CD4-positive, alpha-beta T cell treated with Interferon gamma for 1 hour (primary cell): ENCODE data around the gene SLC2A13.
"Not testable (repeated sequence)": the region's sequence is repeated elsewhere in the genome, so short reads cannot be mapped to it uniquely, and the experiment has no call there.

Source experiments
- DNase-seq: peaks from one replicate; pipeline ENCODE4 v3.0.0-alpha.2; 2020

SLC2A13 gene

DNA sequence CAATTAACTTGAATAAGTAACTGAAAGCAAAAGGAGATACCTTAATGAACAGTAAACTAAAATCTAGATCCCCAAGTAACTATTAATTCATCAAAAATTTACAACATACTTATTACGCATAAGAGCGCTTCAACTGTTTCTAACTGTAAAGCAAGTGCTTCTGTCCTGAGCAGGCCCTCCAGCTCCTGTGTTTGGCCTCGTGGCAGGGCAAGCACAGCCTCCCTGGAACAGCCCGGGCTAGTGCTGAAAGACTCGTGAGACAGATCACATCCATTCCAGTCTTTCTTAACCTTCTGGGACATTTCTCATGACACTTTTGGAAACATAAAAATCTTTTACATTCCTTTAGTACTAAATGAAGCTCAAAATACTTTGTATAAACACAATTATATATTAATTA, 307.5 kb downstream of the SLC2A13 start:
- DNase-seq: no peak

GRCh38 chr12:39795481-39795880, 310.4 kb downstream of the SLC2A13 start:
- DNase-seq: no peak

DNA sequence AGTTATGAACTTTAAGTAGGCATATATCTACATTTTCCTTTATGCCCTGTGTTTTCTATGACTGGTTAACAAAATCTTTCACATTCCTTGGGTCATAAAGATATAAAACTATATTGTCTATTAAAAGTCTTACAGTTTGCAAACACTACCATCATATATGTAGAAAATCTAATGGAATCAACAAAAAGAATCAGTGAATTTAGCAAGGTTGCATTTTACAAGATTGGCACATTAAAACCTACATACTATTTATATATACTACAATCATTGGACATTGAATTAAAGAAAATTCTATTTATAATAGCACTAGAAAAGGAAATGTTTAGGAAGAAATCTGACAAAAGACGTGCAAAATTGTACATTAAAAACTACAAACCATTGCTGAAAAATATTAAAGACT, 312.9 kb downstream of the SLC2A13 start:
- no peak for DNase-seq

DNA sequence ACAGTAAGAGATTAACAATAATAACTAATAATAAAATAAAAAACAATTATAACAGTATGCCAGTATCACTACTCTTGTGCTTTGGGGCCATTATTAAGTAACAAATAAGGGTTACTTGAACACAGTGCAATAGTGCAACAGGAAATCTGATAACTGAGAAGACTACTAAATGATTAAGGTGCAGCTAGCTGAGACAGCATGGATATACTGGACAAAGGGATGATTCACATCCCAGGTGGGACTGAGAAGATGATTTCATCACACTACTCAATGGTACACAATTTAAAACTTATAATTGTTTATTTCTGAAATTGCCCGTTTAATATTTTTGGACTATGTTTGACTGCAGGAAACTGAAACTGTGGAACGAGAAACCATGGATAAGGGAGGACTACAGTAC, 317.6 kb downstream of the SLC2A13 start:
- DNase-seq: no peak

GRCh38 chr12:39785814-39786213, 320.1 kb downstream of the SLC2A13 start:
- not testable (repeated sequence) for DNase-seq

DNA sequence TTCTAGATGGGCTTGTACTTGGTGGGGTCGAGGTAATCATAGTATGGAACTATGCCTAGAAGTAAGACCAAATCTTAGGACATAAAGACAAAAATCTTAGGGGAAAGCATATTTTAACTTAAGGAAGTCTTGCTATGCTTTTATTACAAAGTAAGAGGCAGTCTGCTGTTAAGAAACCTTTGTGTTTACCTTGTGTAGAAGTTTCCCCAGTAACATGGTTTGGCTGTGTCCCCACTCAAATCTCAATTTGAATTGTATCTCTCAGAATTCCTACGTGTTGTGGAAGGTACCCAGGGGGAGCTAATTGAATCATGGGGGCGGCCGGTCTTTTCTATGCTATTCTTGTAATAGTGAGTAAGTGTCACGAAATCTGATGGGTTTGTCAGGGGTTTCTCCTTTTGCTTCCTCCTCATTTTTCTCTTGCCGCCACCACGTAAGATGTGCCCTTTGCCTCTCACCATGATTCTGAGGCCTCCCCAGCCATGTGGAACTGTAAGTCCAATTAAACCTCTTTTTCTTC, 323.8 kb downstream of the SLC2A13 start:
- no peak for DNase-seq

DNA sequence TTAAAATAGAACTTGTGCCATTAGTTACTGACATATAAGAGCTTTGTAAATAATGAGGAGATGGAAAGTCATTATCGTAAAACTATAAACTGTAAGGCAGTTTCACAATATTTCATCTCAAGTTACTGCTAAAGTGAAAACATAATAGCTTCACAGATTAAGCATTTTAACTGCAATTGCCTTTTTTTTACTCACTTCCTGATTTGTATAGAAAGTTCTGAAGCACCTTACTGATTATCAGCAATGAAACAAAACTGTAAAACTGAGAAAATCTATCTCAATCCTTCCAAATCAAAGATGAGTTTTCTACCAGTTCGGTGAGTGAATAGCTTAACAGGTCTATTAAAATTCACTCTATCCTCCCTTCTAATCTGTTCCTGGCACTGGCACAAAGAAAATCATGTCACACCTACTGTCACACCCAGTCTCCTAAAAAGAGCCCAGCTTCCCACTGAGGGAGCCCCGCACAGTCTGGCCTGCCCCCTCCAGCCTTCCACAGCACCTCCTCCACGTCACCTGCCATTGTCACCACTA, 324.9 kb downstream of the SLC2A13 start:
- no peak for DNase-seq

- no peak for DNase-seq
Measured at GRCh38 chr12:39780411-39780912, 325.4 kb downstream of the SLC2A13 start.

DNA sequence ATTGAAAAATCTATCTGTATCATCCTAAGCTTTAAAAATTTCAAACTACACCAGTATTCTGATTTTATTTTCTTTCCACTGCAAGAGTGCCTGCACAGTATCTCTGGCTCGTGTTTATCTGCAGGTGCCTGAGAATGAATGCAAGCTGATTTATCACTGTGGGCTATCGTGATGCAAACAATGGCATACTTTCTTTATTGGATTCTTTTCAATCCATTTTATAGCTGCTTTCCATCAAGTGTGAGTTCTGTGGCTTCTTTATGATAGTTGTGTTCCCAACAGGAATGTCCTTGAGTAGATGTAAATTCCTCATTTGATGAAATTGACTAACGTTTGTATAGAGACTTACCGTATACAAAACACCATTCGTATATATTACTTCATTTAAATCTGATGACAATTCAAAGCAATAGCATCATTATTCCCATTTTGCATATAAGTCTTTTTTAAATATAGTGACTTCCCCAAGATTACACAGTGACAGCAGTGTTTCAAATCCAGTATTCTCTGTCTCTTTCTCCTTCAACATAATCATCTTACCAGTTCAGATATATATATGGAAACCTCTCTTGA, 326.0 kb downstream of the SLC2A13 start:
- no peak for DNase-seq

DNA sequence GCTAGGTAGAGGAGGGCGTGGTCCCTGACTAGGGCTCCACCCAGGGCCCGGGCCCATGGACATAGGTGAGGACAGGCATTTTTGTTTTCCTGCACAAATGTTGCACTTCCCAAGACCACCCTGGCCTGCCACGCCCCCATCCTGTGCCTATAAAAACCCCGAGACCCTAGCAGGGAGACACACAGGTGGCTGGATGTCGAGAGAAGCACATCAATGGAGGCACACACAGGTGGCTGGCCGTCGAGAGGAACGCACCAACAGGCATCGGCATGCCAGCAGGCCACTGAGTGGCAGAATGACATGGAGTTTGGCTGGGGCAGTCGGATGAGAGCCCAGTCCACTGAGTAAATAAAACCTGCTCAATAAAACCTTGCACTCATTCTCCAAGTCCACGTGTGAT, 328.4 kb downstream of the SLC2A13 start:
- DNase-seq: no peak

GRCh38 chr12:39773266-39773665, 332.6 kb downstream of the SLC2A13 start:
- no peak for DNase-seq

- DNase-seq: no peak
Measured at GRCh38 chr12:39772821-39773259, 333.0 kb downstream of the SLC2A13 start.

- DNase-seq: no peak
Measured at GRCh38 chr12:39771456-39771855, 334.4 kb downstream of the SLC2A13 start.

GRCh38 chr12:39764944-39765560, 340.8 kb downstream of the SLC2A13 start:
- no peak for DNase-seq

DNA sequence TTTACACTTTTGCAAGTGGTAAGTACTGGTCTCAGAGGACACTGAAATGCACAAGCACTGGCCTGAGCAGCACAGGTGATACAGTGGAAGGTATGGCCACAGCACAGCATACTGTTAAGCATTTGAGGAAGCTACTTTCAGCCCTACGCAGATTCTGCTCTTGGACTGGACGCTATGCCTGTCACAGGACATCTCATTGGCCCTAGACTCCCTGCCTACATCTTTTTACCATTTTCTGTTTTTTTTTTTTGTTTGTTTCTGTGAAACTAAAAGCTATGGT, 342.1 kb downstream of the SLC2A13 start:
- DNase-seq: no peak

- DNase-seq: no peak
Measured at GRCh38 chr12:39763071-39763889, 342.6 kb downstream of the SLC2A13 start.

- DNase-seq: no peak
Measured at GRCh38 chr12:39755478-39755877, 350.4 kb downstream of the SLC2A13 start.

DNA sequence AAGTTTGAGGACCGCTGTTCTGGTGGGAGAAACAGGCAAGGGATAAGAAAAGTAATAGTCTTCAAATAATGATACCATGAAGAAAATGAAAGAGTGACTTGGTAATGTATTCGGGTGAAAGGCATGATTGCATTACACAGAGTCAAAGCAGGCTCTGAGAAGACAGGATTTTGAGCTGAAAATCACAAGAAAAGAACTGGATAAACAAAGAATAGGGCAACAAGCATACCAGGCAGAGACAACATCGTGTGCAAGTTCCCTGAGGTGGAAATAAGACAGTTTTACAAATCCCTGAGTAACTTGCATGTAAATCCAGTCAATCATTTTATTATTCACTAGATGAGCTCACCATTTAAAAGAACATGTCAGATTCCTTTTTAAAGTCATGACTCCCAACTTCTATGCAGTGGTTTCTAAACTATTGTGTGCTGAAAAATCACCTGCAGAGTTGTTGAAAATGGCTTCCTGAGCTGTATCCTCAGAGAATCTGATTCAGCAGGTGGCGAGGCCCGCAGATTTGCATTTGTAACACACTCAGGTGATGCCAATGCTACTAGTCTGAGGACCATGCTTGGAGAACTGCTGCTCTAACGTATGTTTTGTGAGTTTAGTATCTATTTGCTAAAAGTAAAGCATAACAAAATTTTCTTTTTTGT, 353.3 kb downstream of the SLC2A13 start:
- DNase-seq: no peak

DNA sequence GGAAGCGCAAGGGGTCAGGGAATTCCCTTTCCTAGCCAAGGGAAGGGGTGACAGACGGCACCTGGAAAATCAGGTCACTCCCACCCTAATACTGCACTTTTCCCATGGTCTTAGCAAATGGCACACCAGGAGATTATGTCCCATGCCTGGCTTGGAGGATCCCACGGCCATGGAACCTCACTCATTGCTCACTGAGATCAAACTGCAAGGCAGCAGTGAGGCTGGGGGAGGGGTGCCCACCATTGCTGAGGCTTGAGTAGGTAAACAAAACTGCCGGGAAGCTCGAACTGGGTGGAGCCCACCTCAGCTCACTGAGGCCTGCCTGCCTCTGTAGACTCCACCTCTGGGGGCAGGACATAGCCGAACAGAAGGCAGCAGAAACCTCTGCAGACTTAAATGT, 359.7 kb downstream of the SLC2A13 start:
- DNase-seq: not testable (repeated sequence)

DNA sequence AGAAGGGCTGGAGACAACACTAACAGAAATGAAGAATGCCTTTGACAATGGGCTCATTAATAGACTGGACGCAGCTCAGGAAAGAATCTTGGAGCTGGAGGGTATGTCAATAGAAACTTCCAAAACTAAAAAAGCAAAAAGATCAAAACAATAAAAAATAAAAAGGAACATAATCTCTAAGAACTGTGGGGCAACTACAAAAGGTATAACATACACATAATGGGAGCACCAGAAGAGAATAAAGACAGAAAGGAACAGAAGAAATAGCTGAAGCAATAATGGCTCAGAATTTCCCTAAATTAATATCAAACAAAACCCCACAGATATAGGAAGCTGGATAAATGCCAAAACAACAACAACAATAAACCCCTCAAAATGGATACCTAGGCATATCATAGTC, 362.2 kb downstream of the SLC2A13 start:
- DNase-seq: no peak

- no peak for DNase-seq
Measured at GRCh38 chr12:39736406-39736805, 369.5 kb downstream of the SLC2A13 start.

DNA sequence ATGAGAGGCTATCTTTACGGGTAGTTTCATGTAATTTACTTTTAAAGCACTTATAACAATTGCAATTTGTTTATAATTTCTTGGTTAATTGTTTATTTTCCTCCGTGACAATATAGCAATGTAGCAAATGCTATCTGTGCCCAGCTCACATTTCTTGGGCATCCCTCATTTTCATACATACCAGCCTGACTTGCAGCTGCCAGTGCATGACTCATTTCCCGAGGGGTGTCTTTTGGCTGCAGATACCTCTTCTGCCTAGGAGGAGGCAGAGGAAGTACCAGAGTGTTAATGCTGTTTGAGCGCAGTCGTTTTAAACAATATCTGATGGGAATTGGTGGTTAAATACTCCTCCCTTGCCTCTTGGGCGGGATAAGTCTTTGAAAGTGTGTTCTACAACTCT, 382.1 kb downstream of the SLC2A13 start:
- no peak for DNase-seq

DNA sequence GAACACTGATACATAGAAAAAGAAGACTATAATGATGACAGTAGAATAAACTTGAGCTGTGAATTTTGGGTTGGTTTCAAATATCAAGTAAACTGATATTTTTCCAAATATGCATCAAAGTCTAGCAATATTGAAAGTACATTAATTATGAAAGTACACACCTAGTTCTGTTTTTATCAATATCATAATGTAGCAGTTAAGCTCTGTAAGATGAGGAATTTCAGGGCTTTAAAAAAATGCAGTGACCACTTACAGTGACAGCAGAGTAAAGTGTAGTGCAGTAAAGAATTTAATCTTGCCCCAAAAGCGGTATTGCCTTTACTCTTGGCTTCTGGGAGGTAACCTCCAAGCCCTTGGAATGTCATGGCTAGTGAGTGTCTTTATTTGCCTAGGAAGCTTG, 383.4 kb downstream of the SLC2A13 start:
- no peak for DNase-seq
